ENCODE measurements around the gene TANK.
"Not testable (repeated sequence)": the region's sequence is repeated elsewhere in the genome, so short reads cannot be mapped to it uniquely, and the experiment has no call there.

TANK gene

GRCh38 chr2:161131804-161132203 lies 28.4 kb upstream of the TANK start:
- no peaks in the 10 kb centered on the region for H4K20me1 ChIP-seq (ENCODE audit: control insufficient read depth, insufficient read depth, low read depth, low read length)
- no peak overlapping the region for H3K27ac ChIP-seq (ENCODE audit: low read depth, low read length)
- no peaks in the 10 kb centered on the region for H3K27me3 ChIP-seq (ENCODE audit: control insufficient read depth, low read length)
- no peaks in the 10 kb centered on the region for H3K9me2 ChIP-seq (replicated peaks; ENCODE audit: control insufficient read depth, low read length)
- TF ChIP-seq, protein P1, sequence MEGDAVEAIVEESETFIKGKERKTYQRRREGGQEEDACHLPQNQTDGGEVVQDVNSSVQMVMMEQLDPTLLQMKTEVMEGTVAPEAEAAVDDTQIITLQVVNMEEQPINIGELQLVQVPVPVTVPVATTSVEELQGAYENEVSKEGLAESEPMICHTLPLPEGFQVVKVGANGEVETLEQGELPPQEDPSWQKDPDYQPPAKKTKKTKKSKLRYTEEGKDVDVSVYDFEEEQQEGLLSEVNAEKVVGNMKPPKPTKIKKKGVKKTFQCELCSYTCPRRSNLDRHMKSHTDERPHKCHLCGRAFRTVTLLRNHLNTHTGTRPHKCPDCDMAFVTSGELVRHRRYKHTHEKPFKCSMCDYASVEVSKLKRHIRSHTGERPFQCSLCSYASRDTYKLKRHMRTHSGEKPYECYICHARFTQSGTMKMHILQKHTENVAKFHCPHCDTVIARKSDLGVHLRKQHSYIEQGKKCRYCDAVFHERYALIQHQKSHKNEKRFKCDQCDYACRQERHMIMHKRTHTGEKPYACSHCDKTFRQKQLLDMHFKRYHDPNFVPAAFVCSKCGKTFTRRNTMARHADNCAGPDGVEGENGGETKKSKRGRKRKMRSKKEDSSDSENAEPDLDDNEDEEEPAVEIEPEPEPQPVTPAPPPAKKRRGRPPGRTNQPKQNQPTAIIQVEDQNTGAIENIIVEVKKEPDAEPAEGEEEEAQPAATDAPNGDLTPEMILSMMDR (IDR thresholded peaks at IDR 0.05; ENCODE audit: low read depth, low read length, poor library complexity, severe bottlenecking), result no peak
- no peak for TF ChIP-seq EZH2phosphoT487 (IDR thresholded peaks at IDR 0.05; ENCODE audit: borderline replicate concordance, low read length)
- peaks cover 46% of the 10 kb centered on the region for H3K4me1 ChIP-seq (ENCODE audit: control insufficient read depth, low read length)
- no peaks in the 10 kb centered on the region; the same call in 1 of the 2 replicates for H3K9me3 ChIP-seq (ENCODE audit: control insufficient read depth, insufficient read depth, low read length)
- H3F3A ChIP-seq (ENCODE audit: control insufficient read depth, insufficient read depth), result peaks cover 13% of the 10 kb centered on the region; the same call in 1 of the 2 replicates
- H3K4me3 ChIP-seq (ENCODE audit: low read length), result no peak overlapping the region
- no peak overlapping the region for H3K4me2 ChIP-seq (ENCODE audit: low read length)
- H3K79me2 ChIP-seq (ENCODE audit: control insufficient read depth, low read length), result peaks cover 26% of the 10 kb centered on the region
- H3K36me3 ChIP-seq (ENCODE audit: control insufficient read depth, low read length), result peaks cover under 1% of the 10 kb centered on the region; the same call in 1 of the 2 replicates

GRCh38 chr2:161132384-161132783 lies 27.8 kb upstream of the TANK start:
- not testable (repeated sequence) for H3K4me2 ChIP-seq (ENCODE audit: low read length); H4K20me1 ChIP-seq (ENCODE audit: control insufficient read depth, insufficient read depth, low read depth, low read length); H3K27ac ChIP-seq (ENCODE audit: low read depth, low read length); H3K9me3 ChIP-seq (ENCODE audit: control insufficient read depth, insufficient read depth, low read length); H3K36me3 ChIP-seq (ENCODE audit: control insufficient read depth, low read length); H3K9me2 ChIP-seq (replicated peaks; ENCODE audit: control insufficient read depth, low read length); H3K27me3 ChIP-seq (ENCODE audit: control insufficient read depth, low read length); H3K4me3 ChIP-seq (ENCODE audit: low read length)
- Histone ChIP-seq H3K4me1 (ENCODE audit: control insufficient read depth, low read length) (peaks cover 43% of the 10 kb centered on the region), H3K79me2 (ENCODE audit: control insufficient read depth, low read length) (peaks cover 32% of the 10 kb centered on the region), H3F3A (ENCODE audit: control insufficient read depth, insufficient read depth) (peaks cover 13% of the 10 kb centered on the region; the same call in 1 of the 2 replicates)

DNA sequence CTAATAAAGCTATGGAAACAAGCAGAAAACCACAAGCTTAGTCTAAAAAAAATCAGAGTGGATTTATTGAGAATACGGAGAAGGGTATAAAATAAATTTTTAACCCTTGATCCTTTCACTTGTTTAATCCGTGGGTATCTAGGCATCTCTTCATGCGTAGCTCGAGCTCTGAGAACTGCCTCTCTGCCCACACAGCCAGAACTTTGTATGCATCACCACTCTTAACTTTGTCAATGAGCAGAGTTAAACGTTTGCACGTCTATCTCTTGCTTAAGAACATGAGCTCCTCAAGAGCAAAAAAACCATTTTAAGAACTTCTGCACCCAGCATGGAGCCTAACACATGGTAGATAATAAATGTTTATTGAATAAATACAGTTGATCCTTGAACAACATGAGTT lies 26.9 kb upstream of the TANK start:
- no peaks in the 10 kb centered on the region for H3K9me2 ChIP-seq (replicated peaks; ENCODE audit: control insufficient read depth, low read length)
- TF ChIP-seq, protein P1 (IDR thresholded peaks at IDR 0.05; ENCODE audit: low read depth, low read length, poor library complexity, severe bottlenecking), result no peak
- no peak for TF ChIP-seq EZH2phosphoT487 (IDR thresholded peaks at IDR 0.05; ENCODE audit: borderline replicate concordance, low read length)
- peaks cover 41% of the 10 kb centered on the region for H3K79me2 ChIP-seq (ENCODE audit: control insufficient read depth, low read length)
- H3K4me2 ChIP-seq (ENCODE audit: low read length), result peak overlapping the region; percentile 46
- 0 out of 2 replicates have a peak overlapping the region, but pooled peaks have one; percentile 23 for H3K4me3 ChIP-seq (ENCODE audit: low read length)
- H3K27me3 ChIP-seq (ENCODE audit: control insufficient read depth, low read length), result no peaks in the 10 kb centered on the region
- H3K36me3 ChIP-seq (ENCODE audit: control insufficient read depth, low read length), result peaks cover 13% of the 10 kb centered on the region
- H3K27ac ChIP-seq (ENCODE audit: low read depth, low read length), result peak overlapping the region; percentile 5; the same call in 1 of the 2 replicates
- H3F3A ChIP-seq (ENCODE audit: control insufficient read depth, insufficient read depth), result peaks cover 18% of the 10 kb centered on the region
- H3K9me3 ChIP-seq (ENCODE audit: control insufficient read depth, insufficient read depth, low read length), result no peaks in the 10 kb centered on the region; the same call in 1 of the 2 replicates
- no peaks in the 10 kb centered on the region for H4K20me1 ChIP-seq (ENCODE audit: control insufficient read depth, insufficient read depth, low read depth, low read length)
- H3K4me1 ChIP-seq (ENCODE audit: control insufficient read depth, low read length), result peaks cover 43% of the 10 kb centered on the region

DNA sequence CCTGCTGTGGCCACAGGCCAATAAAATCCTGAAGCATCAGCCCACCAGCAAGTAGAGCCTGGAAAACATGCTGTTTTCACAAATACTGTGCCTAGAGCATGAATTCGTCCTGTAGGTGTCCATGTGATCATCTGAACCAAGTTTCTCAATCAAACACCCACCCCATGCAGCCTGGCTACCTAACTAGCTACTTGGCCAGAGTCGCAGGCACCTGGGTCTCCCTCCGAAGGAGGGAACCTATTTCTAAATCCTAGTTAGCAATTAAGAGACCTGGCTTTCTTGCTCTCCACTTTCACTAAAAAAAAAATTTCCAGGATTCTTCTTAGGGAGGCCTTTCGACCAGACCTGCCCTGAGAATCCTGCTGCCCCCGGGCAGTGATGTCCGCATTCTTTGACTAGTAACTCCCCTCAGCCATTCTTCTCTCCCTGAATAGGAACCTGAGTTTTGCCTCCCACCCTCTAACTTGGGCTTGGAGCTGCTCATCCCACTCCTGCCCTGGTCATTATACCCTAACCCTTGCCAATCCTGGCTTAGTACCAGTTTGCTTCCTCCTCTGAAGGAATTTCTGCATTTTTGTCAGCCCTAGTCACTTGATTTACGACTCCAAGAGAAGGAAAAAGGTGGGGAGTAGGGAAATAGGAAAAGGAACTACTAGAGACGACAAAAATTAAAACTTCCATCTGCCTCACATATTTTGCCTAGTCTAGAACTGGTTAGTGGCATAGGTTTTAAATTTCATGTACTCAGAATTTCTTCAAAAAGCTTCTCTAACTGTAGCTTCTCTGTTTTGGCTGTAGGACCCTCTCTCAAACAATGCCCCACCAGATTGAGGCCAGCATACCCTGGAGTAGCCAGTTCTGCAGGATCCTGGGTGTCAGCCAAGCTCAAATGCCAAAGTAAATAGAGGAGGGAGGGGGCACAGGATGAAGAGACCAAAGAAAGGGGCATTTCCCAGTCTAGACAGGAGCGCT lies 25.4 kb upstream of the TANK start:
- H3K4me3 ChIP-seq (ENCODE audit: low read length), result peak overlapping the region; percentile 86
- peaks cover 56% of the 10 kb centered on the region for H3K79me2 ChIP-seq (ENCODE audit: control insufficient read depth, low read length)
- H4K20me1 ChIP-seq (ENCODE audit: control insufficient read depth, insufficient read depth, low read depth, low read length), result no peaks in the 10 kb centered on the region

More for the DNA sequence above, 25.4 kb upstream of the TANK start:
- no peaks in the 10 kb centered on the region; the same call in 1 of the 2 replicates for H3K9me3 ChIP-seq (ENCODE audit: control insufficient read depth, insufficient read depth, low read length)
- H3K36me3 ChIP-seq (ENCODE audit: control insufficient read depth, low read length), result peaks cover 28% of the 10 kb centered on the region
- peaks cover 26% of the 10 kb centered on the region for H3F3A ChIP-seq (ENCODE audit: control insufficient read depth, insufficient read depth)
- TF ChIP-seq, protein P1 (IDR thresholded peaks at IDR 0.05; ENCODE audit: low read depth, low read length, poor library complexity, severe bottlenecking), result no peak
- no peak for TF ChIP-seq EZH2phosphoT487 (IDR thresholded peaks at IDR 0.05; ENCODE audit: borderline replicate concordance, low read length)
- H3K4me1 ChIP-seq (ENCODE audit: control insufficient read depth, low read length), result peaks cover 34% of the 10 kb centered on the region
- no peaks in the 10 kb centered on the region for H3K9me2 ChIP-seq (replicated peaks; ENCODE audit: control insufficient read depth, low read length)
- H3K27ac ChIP-seq (ENCODE audit: low read depth, low read length), result peak overlapping the region; percentile 88
- H3K27me3 ChIP-seq (ENCODE audit: control insufficient read depth, low read length), result no peaks in the 10 kb centered on the region
- peak overlapping the region; percentile 84 for H3K4me2 ChIP-seq (ENCODE audit: low read length)

Data from DOHH2 (cell line).